ENCODE measurements around the gene ZNF827. TPM values are rescaled to one million over a fixed set of nuclear protein-coding genes. Genes with fewer than 3 reads are reported as not detected.

The ZNF827 gene
- total RNA-seq, 1 experiment from 2014 or later: 26.2 TPM

DNA sequence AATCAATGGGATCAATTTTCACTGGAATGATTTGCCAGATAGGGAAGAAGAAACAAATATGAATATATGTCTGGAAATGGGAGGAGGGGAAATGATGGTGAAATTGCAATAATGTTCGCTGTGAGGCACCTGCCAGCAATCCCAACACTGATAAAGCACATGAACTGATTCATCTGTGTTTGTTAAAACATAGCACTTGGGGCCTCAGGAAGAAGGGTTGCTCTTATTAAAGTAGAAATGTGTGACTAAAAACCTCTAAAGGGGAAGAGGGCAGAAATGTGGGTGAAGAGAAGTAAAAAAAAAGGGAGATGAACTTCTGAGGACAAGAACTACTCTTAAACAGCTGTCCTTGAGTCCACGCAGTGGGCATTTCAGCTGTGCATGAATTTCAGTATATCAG lies 157.3 kb downstream of the ZNF827 start:
- H3K27ac Mint-ChIP-seq (ENCODE audit: unreplicated experiment): no peak overlapping the region
- H3K36me3 Mint-ChIP-seq (ENCODE audit: insufficient read depth, unreplicated experiment): no peaks in the 10 kb centered on the region
- no TSS peak for BruUV-seq (replicated peaks)
- CTCF ChIA-PET: interaction anchor here (0.5 kb wide), 1 partner anchor 133 kb away, joined by 4 read pairs; no protein-coding TSS in a partner anchor
- no peak for DNase-seq
- TF ChIP-seq, protein P1, sequence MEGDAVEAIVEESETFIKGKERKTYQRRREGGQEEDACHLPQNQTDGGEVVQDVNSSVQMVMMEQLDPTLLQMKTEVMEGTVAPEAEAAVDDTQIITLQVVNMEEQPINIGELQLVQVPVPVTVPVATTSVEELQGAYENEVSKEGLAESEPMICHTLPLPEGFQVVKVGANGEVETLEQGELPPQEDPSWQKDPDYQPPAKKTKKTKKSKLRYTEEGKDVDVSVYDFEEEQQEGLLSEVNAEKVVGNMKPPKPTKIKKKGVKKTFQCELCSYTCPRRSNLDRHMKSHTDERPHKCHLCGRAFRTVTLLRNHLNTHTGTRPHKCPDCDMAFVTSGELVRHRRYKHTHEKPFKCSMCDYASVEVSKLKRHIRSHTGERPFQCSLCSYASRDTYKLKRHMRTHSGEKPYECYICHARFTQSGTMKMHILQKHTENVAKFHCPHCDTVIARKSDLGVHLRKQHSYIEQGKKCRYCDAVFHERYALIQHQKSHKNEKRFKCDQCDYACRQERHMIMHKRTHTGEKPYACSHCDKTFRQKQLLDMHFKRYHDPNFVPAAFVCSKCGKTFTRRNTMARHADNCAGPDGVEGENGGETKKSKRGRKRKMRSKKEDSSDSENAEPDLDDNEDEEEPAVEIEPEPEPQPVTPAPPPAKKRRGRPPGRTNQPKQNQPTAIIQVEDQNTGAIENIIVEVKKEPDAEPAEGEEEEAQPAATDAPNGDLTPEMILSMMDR (IDR thresholded peaks at IDR 0.05; ENCODE audit: unreplicated experiment): no peak
- no peaks in the 10 kb centered on the region for H3K9me3 Mint-ChIP-seq (ENCODE audit: low read depth, unreplicated experiment)
- no peak overlapping the region for H3K4me3 Mint-ChIP-seq (ENCODE audit: low read depth, unreplicated experiment)
- peaks cover 8% of the 10 kb centered on the region for H3K4me1 Mint-ChIP-seq (ENCODE audit: low read depth, unreplicated experiment)
- intact Hi-C loops (cut with micrococcal nuclease; ENCODE audit: unreplicated experiment): no loop called here
- no peaks in the 10 kb centered on the region for H3K27me3 Mint-ChIP-seq (ENCODE audit: unreplicated experiment)

GRCh38 chr4:145779319-145779801 lies 159.3 kb downstream of the ZNF827 start:
- H3K36me3 Mint-ChIP-seq (ENCODE audit: insufficient read depth, unreplicated experiment): no peaks in the 10 kb centered on the region
- no peak overlapping the region for H3K4me3 Mint-ChIP-seq (ENCODE audit: low read depth, unreplicated experiment)
- intact Hi-C loops (cut with micrococcal nuclease; ENCODE audit: unreplicated experiment): no loop called here
- BruUV-seq (replicated peaks): no TSS peak
- no peak overlapping the region for H3K27ac Mint-ChIP-seq (ENCODE audit: unreplicated experiment)
- H3K27me3 Mint-ChIP-seq (ENCODE audit: unreplicated experiment): no peaks in the 10 kb centered on the region
- TF ChIP-seq, protein P1 (IDR thresholded peaks at IDR 0.05; ENCODE audit: unreplicated experiment): no peak
- no peaks in the 10 kb centered on the region for H3K4me1 Mint-ChIP-seq (ENCODE audit: low read depth, unreplicated experiment)
- H3K9me3 Mint-ChIP-seq (ENCODE audit: low read depth, unreplicated experiment): no peaks in the 10 kb centered on the region
- CTCF ChIA-PET: no interaction called here
- DNase-seq: no peak

GRCh38 chr4:145776208-145776607 lies 162.4 kb downstream of the ZNF827 start:
- no TSS peak for BruUV-seq (replicated peaks)
- no peak for DNase-seq
- TF ChIP-seq, protein P1 (IDR thresholded peaks at IDR 0.05; ENCODE audit: unreplicated experiment): no peak
- Mint-ChIP-seq H3K4me3 (ENCODE audit: low read depth, unreplicated experiment) (no peak overlapping the region), H3K4me1 (ENCODE audit: low read depth, unreplicated experiment) (no peaks in the 10 kb centered on the region), H3K9me3 (ENCODE audit: low read depth, unreplicated experiment) (no peaks in the 10 kb centered on the region), H3K27me3 (ENCODE audit: unreplicated experiment) (no peaks in the 10 kb centered on the region), H3K27ac (ENCODE audit: unreplicated experiment) (no peak overlapping the region), H3K36me3 (ENCODE audit: insufficient read depth, unreplicated experiment) (no peaks in the 10 kb centered on the region)
- intact Hi-C loops (cut with micrococcal nuclease; ENCODE audit: unreplicated experiment): no loop called here
- CTCF ChIA-PET: no interaction called here

DNA sequence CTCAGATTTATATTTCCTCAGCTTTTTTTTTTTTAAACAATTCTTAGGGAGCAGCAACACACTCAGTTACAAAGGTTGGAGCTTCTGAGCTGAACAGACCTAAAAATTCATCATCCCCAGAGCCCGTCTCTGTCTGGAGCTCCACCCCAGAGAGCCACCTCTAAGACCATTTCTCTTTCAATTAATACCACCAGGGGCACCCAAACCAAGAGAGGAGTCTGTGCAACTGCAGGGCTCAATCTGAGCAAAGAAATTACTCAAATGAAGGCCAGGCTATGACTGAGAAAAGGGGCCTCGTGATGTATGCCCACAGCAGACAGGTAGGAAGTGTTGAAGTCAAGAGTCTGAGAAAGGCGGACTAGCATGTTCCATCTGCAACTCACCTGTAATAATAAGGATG lies 163.2 kb downstream of the ZNF827 start:
- no peaks in the 10 kb centered on the region for H3K9me3 Mint-ChIP-seq (ENCODE audit: low read depth, unreplicated experiment)

More for the DNA sequence above, 163.2 kb downstream of the ZNF827 start:
- no peak overlapping the region for H3K4me3 Mint-ChIP-seq (ENCODE audit: low read depth, unreplicated experiment)
- no peaks in the 10 kb centered on the region for H3K27me3 Mint-ChIP-seq (ENCODE audit: unreplicated experiment)
- H3K27ac Mint-ChIP-seq (ENCODE audit: unreplicated experiment): no peak overlapping the region
- TF ChIP-seq, protein P1 (IDR thresholded peaks at IDR 0.05; ENCODE audit: unreplicated experiment): no peak
- BruUV-seq (replicated peaks): no TSS peak
- intact Hi-C loops (cut with micrococcal nuclease; ENCODE audit: unreplicated experiment): no loop called here
- H3K4me1 Mint-ChIP-seq (ENCODE audit: low read depth, unreplicated experiment): no peaks in the 10 kb centered on the region
- CTCF ChIA-PET: no interaction called here
- H3K36me3 Mint-ChIP-seq (ENCODE audit: insufficient read depth, unreplicated experiment): no peaks in the 10 kb centered on the region
- DNase-seq: no peak

All from Calu3 (cell line).